GM19193 (cell line): Measurements from ENCODE around the gene TRMT1.

Experiments
- POLR2A ChIP-seq: IDR thresholded peaks from 4 replicates; pipeline ENCODE4 v1.6.1; 2011; ENCODE audit not compliant: insufficient read depth, insufficient read length; ENCODE audit errors: extremely low read depth

TRMT1 gene

DNA sequence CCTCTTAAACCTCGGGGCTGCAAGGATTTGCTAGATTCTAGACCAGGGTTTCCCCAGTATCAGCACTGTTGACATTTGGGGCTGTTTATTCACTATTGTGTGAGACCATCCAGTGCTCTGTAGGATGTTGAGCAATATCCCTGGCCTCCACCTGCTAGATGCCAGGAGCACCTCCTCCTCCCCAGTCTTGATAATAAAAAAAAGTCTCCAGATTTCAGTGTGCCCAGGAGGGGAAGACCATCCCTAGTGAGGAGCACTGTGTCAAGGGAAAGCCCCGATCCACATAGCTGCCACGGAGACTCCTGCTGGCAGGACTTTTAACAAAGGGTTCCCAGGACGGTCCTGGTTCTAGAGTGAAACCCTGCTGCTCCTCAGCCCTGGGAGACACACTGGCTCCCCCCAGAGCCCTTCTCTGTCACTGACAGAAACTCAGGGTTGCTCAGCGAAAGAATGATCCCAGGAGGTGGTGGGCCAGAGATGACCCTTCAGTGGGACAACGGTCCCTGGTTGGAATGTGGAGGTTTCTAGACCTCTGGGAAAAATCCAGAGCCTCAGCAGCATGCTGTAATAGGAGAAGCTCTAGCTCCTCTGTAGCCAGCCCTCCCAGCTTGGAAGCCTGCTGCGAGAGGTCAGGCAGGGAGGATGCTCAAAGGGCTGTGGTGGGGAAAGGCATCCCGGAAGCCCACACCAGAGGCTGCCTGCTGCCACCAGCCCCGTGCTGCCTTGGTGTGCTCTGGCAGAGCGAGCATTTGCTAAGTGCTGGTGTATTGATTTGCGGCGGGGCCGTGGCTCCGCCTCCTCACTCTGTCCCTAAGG, 34.1 kb downstream of the TRMT1 start:
- no peak for TF ChIP-seq POLR2A

- TF ChIP-seq POLR2A = no peak
Observed at GRCh38 chr19:13079542-13079986, 37.0 kb downstream of the TRMT1 start.

GRCh38 chr19:13078897-13079541, 37.5 kb downstream of the TRMT1 start:
- no peak for TF ChIP-seq POLR2A

DNA sequence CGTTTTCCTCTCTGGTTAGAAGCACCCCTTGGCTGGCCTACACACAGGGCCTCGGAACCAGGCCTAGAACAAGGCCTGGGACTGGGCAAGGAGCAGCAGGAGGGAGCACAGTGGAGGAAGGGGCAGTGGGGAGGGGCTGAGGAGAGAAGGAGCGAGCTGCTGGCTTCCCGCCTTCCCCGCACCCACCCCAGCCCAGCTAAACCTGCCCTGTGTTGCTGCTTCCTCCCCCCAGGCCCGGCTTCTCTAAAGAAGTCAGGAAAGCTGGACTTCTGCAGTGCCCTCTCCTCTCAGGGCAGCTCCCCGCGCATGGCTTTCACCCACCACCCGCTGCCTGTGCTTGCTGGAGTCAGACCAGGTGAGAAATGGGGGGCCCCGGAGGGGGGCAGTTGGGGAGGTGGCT, 38.2 kb downstream of the TRMT1 start:
- TF ChIP-seq POLR2A = no peak

DNA sequence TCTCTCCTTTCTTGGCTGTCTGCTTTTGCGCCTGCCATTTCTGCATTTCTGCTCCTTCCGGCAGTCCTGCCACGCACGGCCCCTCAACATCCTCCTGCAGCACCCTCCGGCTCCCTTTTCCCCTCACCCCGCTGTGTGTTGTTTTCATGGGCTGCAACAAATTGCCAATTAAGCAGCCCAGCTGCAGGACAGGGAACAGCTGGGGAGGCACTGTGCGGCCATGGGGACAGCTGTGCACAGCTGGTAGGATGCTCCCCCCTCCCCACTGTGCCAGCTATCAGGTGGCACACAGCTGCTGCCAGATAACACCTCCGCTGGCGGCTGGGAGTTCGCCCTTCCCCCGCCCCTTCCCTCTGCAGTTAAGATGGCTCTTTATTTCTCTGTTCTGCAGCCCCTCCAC, 39.3 kb downstream of the TRMT1 start:
- TF ChIP-seq POLR2A = no peak

GRCh38 chr19:13076787-13077186, 39.8 kb downstream of the TRMT1 start:
- no peak for TF ChIP-seq POLR2A

GRCh38 chr19:13076320-13076719, 40.2 kb downstream of the TRMT1 start:
- TF ChIP-seq POLR2A = no peak

- TF ChIP-seq POLR2A = no peak
Observed at GRCh38 chr19:13074378-13074777, 42.2 kb downstream of the TRMT1 start.

DNA sequence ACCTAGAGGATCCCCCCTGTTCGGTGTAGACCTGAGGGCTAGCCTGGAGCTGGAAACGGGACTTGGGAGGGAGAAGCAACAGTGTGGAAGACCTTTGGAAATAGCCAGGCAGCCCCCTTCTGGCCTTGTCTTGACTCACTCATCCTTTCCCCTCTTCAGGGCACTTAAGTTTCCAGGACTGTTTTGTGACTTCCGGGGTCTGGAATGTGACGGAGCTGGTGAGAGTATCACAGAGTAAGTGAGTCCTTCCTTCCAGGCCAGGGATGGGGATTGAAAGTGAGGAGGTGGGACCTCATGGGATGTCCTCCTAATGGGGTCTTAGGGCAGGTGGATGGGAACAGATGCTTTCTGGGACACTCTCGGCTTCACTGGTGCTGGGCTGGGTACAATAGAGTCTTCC, 43.3 kb downstream of the TRMT1 start:
- no peak for TF ChIP-seq POLR2A

- no peak for TF ChIP-seq POLR2A
Observed at GRCh38 chr19:13072188-13072908, 44.2 kb downstream of the TRMT1 start.

- no peak for TF ChIP-seq POLR2A
Observed at GRCh38 chr19:13071444-13072187, 44.9 kb downstream of the TRMT1 start.

DNA sequence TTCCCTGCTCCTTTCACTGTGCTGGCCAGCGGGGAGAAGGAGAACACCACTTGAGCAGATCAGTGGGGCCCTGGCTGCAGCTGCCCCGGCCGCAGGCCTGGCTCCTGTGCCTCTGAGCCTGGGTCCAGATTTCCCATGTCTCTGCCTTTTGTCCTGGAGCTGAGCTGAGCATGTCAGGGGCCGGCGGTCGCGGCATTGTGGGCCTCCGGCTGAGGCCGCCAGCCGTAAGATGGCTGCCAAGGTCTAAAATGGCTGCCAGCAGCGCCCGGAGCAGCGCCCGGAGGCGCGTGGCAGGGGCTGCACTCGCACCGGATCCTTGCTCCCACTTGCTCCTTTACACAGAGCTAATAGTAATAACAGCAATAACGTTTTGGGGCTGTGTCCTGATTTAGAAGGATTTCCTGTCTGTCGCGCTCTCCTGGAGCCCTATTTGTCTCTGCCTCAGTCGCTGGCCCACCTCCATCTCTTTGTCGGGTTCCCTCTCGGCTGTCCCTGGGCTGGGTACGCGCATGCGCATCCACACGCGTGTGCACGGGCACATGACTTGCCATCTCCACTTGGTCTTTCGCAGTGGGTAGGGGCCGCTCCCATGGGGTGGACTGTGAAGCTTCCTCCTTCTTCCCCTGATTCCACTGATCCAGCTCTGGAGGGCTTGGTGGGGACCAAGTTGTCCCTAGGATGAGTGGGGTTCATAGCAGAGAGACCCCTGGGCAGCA, 46.0 kb downstream of the TRMT1 start:
- no peak for TF ChIP-seq POLR2A

DNA sequence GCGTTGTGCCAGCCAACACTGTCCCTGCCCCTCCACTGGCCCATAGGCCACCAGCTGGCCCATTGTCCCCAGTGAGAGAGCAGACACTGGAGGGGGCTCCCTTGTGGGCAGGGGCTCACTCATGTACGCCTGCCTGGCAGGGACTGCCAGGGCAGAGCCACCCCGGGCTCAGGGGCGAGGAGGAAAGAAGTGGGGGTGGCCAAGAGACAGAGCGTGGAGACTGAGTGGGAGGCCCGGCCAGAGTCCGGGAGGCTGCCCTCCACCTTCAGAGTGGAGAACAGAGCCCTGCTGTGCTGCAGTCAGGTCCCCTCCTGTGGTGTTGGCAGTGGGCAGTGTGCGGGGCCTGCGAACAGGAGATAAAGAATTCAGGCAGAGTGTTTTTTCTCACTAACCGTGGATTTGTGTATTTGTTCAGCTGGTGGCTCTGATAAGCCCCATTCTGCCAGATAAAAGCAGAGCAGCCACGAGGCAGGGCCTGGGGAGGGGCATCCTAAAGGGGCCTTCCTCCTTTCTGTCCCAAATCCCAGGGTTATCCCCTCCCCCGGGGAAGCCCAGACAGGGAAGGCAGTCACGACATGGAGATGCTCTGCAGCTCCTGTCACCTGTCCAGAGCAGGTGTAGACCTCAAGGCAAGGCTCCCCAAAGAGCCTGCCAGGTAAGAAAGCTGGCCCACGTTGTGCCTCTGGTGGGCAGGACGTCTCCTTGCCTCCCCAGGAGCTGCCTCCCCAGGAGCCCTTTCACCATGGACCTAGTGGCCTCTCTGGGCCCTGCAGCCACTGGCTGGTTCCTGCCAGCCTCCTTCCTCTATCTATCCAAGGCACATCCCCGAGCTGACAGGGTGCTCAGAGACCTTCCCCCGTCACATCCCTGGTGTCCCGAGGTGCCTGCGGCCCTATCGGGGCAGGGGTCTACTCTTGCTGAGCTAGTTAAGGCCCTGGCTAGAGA, 46.9 kb downstream of the TRMT1 start:
- TF ChIP-seq POLR2A = no peak
